ENCODE data around the gene SAMD14. TPM values are rescaled to one million over a fixed set of nuclear protein-coding genes. Genes with fewer than 3 reads are reported as not detected.

SAMD14 gene
- total and polyA plus RNA-seq, 11 donors, result 0.44 to 3.9 (median 1.2) TPM

- TF ChIP-seq POLR2A (IDR thresholded peaks at IDR 0.05), result no peak
- no peak for TF ChIP-seq CTCF (IDR thresholded peaks at IDR 0.05)
- 34 to 57% (median 39%) methylated on average over 16 of the region's 16 CpGs for WGBS, 4 donors
- DNase-seq, result peak in 1 of 5 donors; percentile 36
- Histone ChIP-seq H3K9me3 (no peaks in the 10 kb centered on the region), H3K27me3 (peaks cover 0 to 16% (median 0%) of the 10 kb centered on the region in 9 donors), H3K4me3 (no peak overlapping the region), H3K4me1 (peaks cover 0 to 50% (median 26%) of the 10 kb centered on the region in 12 donors), H3K27ac (peak overlapping the region; percentile 61 to 97 (median 81)), H3K36me3 (peaks cover 0 to 49% (median 44%) of the 10 kb centered on the region in 9 donors)
- peak in 1 of 4 donors; percentile 11 for ATAC-seq
- intact Hi-C loops (cut with DNase I), result loop anchor here in 3 of 10 donors (5.0 kb wide), 1 partner anchor 34 kb away; the partner anchor contains the start of gene SGCA (in 3 of the 3)
Observed at GRCh38 chr17:50133769-50134099, 3.8 kb upstream of the SAMD14 start.

GRCh38 chr17:50133028-50133768, 3.2 kb upstream of the SAMD14 start:
- 44 to 55% (median 47%) methylated on average over 5 to 7 of the region's 7 CpGs for WGBS, 4 donors
- Histone ChIP-seq H3K4me3 (no peak overlapping the region), H3K9me3 (no peaks in the 10 kb centered on the region)

GRCh38 chr17:50132104-50132794, 2.3 kb upstream of the SAMD14 start:
- no peaks in the 10 kb centered on the region for H3K9me3 ChIP-seq
- H3K4me3 ChIP-seq, result no peak overlapping the region
- 83 to 90% (median 85%) methylated on average over 2 to 6 of the region's 6 CpGs for WGBS, 4 donors
- H3K27ac ChIP-seq, result peak overlapping the region; percentile 61 to 97 (median 81)
- peaks cover 0 to 34% (median 29%) of the 10 kb centered on the region in 9 donors for H3K36me3 ChIP-seq
- H3K27me3 ChIP-seq, result peaks cover 0 to 20% (median 0%) of the 10 kb centered on the region in 9 donors
- ATAC-seq (no peak), DNase-seq (no peak)
- intact Hi-C loops (cut with DNase I), result loop anchor here in 3 of 10 donors (5.0 kb wide), 1 partner anchor 35 kb away; the partner anchor contains the start of gene SGCA (in 3 of the 3)
- peaks cover 0 to 58% (median 29%) of the 10 kb centered on the region in 12 donors for H3K4me1 ChIP-seq
- no peak for TF ChIP-seq POLR2A (IDR thresholded peaks at IDR 0.05)
- no peak for TF ChIP-seq CTCF (IDR thresholded peaks at IDR 0.05)

More at GRCh38 chr17:50133028-50133768, 3.2 kb upstream of the SAMD14 start:
- no peak for TF ChIP-seq POLR2A (IDR thresholded peaks at IDR 0.05)
- no peak for TF ChIP-seq CTCF (IDR thresholded peaks at IDR 0.05)
- H3K4me1 ChIP-seq, result peaks cover 0 to 56% (median 28%) of the 10 kb centered on the region in 12 donors
- intact Hi-C loops (cut with DNase I), result loop anchor here in 3 of 10 donors (5.0 kb wide), 1 partner anchor 34 kb away; the partner anchor contains the start of gene SGCA (in 3 of the 3)
- DNase-seq, result peak; percentile 63 to 84 (median 71)
- H3K36me3 ChIP-seq, result peaks cover 0 to 43% (median 39%) of the 10 kb centered on the region in 9 donors
- H3K27ac ChIP-seq, result peak overlapping the region; percentile 61 to 97 (median 81)
- peak; percentile 67 to 84 (median 83) for ATAC-seq
- H3K27me3 ChIP-seq, result peaks cover 0 to 20% (median 0%) of the 10 kb centered on the region in 9 donors

Measured in heart left ventricle (tissue), 16 donors.